NT2/D1 (cell line): ENCODE data around the gene C2orf42.

ENCODE experiments used
- DNase-seq: peaks from one replicate; pipeline ENCODE4 v3.0.0-alpha.2; 2011; ENCODE audit warnings: low read depth, low spot score
- H3K27me3 ChIP-seq: 2 replicates; pipeline ENCODE4 v1.6.0; 2011; ENCODE audit warnings: mild to moderate bottlenecking; ENCODE audit not compliant: insufficient read length, insufficient read depth
- H3K36me3 ChIP-seq: 2 replicates; pipeline ENCODE4 v1.6.1; 2011; ENCODE audit warnings: mild to moderate bottlenecking, low read length, mixed read lengths; ENCODE audit not compliant: insufficient read depth, insufficient read length
- H3K4me1 ChIP-seq: 2 replicates; pipeline ENCODE4 v1.5.1; 2011; ENCODE audit not compliant: insufficient read depth, insufficient read length
- H3K4me3 ChIP-seq: 2 replicates; pipeline ENCODE4 v1.5.1; 2011; ENCODE audit warnings: low read depth; ENCODE audit not compliant: insufficient read length
- H3K9ac ChIP-seq: 2 replicates; pipeline ENCODE4 v1.6.0; 2011; ENCODE audit warnings: low read depth; ENCODE audit not compliant: insufficient read length
- H3K9me3 ChIP-seq: 2 replicates; pipeline ENCODE4 v1.5.1; 2011; ENCODE audit warnings: mild to moderate bottlenecking, low read length; ENCODE audit not compliant: insufficient read depth
- SUZ12 ChIP-seq: IDR thresholded peaks from 2 replicates; pipeline ENCODE4 v1.6.1; 2011; ENCODE audit not compliant: insufficient read length, insufficient read depth; ENCODE audit errors: extremely low read depth
- YY1 ChIP-seq: IDR thresholded peaks from 2 replicates; pipeline ENCODE4 v1.6.1; 2011; ENCODE audit not compliant: insufficient read length, insufficient read depth
- ZNF274 ChIP-seq: IDR thresholded peaks from 2 replicates; pipeline ENCODE4 v1.6.1; 2011; ENCODE audit warnings: mild to moderate bottlenecking, low read depth, low read length

Gene C2orf42

DNA sequence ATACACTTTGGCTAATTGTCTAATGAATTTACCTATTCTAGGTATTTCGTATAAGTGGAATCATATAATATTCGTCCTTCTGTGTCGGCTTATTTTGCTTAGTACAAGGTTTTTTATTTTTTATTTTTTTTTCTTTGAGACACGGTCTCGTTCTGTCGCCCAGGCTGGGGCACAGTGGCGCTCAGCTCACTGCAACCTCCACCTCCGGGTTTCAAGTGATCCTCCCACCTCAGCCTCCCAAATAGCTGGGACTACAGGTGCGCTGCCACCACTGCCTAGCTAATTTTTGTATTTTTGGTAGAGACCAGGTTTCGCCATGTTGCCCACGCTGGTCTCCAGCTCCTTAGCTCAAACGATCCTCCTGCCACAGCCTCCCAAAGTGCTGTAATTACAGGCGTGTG lies 65.3 kb downstream of the C2orf42 start:
- H3K36me3 ChIP-seq, result no peaks in the 10 kb centered on the region
- no peaks in the 10 kb centered on the region for H3K4me1 ChIP-seq
- no peak for DNase-seq
- H3K4me3 ChIP-seq, result peak overlapping the region; percentile 69
- H3K9ac ChIP-seq, result peak overlapping the region; percentile 93
- no peaks in the 10 kb centered on the region for H3K9me3 ChIP-seq
- TF ChIP-seq YY1, result no peak
- no peak for TF ChIP-seq SUZ12
- no peak for TF ChIP-seq ZNF274
- no peaks in the 10 kb centered on the region for H3K27me3 ChIP-seq

DNA sequence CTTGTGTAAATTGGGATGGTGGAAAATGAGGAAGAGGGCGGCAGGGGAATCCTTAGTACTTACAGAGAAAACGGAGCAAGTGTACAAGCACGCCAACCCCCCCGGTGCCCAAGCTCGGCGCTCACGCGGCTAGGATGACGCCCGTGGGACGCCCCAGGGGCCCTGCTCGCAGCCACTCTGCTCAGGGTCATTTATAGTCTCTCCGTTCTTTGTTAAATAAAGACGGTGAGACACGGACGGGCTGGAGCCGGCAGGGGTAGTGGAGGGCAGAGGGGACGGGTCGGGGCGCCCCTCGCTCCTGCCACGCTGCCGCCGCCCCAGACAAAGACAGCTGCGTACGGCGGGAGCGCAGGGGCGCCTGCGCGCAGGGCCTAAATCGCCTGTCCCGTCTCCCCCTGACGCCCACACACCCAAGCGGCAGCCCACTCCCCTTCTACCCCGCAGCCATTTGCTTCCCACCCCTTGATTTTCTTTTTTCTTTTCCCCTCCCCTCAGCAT lies 65.8 kb downstream of the C2orf42 start:
- no peaks in the 10 kb centered on the region for H3K27me3 ChIP-seq
- no peak for TF ChIP-seq ZNF274
- no peaks in the 10 kb centered on the region for H3K9me3 ChIP-seq
- H3K4me3 ChIP-seq, result peak overlapping the region; percentile 69
- no peak for DNase-seq
- no peaks in the 10 kb centered on the region for H3K36me3 ChIP-seq
- no peaks in the 10 kb centered on the region for H3K4me1 ChIP-seq
- peak overlapping the region; percentile 93 for H3K9ac ChIP-seq

DNA sequence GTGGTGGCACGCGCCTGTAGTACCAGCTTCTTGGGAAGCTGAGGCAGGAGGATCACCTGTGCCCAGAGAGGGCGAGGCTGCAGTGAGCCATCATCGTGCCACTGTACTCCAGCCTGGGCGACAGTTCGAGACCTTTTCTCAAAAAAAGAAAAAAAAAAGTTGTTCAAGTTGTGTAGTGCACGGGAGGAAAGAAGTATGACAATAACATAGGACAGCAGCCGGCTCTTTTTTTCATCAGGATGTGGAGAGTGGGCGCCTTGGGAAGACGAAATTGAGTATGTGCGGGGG lies 67.0 kb downstream of the C2orf42 start:
- Histone ChIP-seq H3K9me3 (no peaks in the 10 kb centered on the region), H3K27me3 (no peaks in the 10 kb centered on the region), H3K4me3 (peak overlapping the region; percentile 58), H3K4me1 (no peaks in the 10 kb centered on the region), H3K36me3 (no peaks in the 10 kb centered on the region), H3K9ac (peak overlapping the region; percentile 86)
- TF ChIP-seq SUZ12 (no peak), YY1 (no peak), ZNF274 (no peak)
- DNase-seq, result no peak

- peak overlapping the region; percentile 58 for H3K4me3 ChIP-seq
- no peak for TF ChIP-seq YY1
- no peak for TF ChIP-seq ZNF274
- TF ChIP-seq SUZ12, result no peak
- no peaks in the 10 kb centered on the region for H3K36me3 ChIP-seq
- no peaks in the 10 kb centered on the region for H3K4me1 ChIP-seq
- peak overlapping the region; percentile 86 for H3K9ac ChIP-seq
- H3K9me3 ChIP-seq, result no peaks in the 10 kb centered on the region
- H3K27me3 ChIP-seq, result no peaks in the 10 kb centered on the region
- DNase-seq, result peak; percentile 87
These were observed 67.6 kb downstream of the C2orf42 start for GRCh38 chr2:70123051-70123828.

GRCh38 chr2:70122470-70122869 lies 68.3 kb downstream of the C2orf42 start:
- Histone ChIP-seq H3K27me3 (no peaks in the 10 kb centered on the region), H3K9ac (no peak overlapping the region), H3K9me3 (no peaks in the 10 kb centered on the region), H3K4me1 (no peaks in the 10 kb centered on the region), H3K36me3 (no peaks in the 10 kb centered on the region), H3K4me3 (no peak overlapping the region)
- no peak for DNase-seq
- TF ChIP-seq ZNF274 (no peak), YY1 (no peak), SUZ12 (no peak)

GRCh38 chr2:70121627-70122372 lies 69.0 kb downstream of the C2orf42 start:
- Histone ChIP-seq H3K9me3 (no peaks in the 10 kb centered on the region), H3K4me1 (no peaks in the 10 kb centered on the region)

GRCh38 chr2:70118798-70119454 lies 71.9 kb downstream of the C2orf42 start:
- Histone ChIP-seq H3K9ac (peak overlapping the region; percentile 37), H3K4me1 (no peaks in the 10 kb centered on the region), H3K4me3 (no peak overlapping the region), H3K36me3 (no peaks in the 10 kb centered on the region), H3K9me3 (no peaks in the 10 kb centered on the region), H3K27me3 (no peaks in the 10 kb centered on the region)
- TF ChIP-seq ZNF274 (no peak), YY1 (no peak), SUZ12 (no peak)
- DNase-seq, result peak; percentile 79

More at GRCh38 chr2:70121627-70122372, 69.0 kb downstream of the C2orf42 start:
- Histone ChIP-seq H3K9ac (no peak overlapping the region), H3K27me3 (no peaks in the 10 kb centered on the region), H3K4me3 (no peak overlapping the region), H3K36me3 (no peaks in the 10 kb centered on the region)
- no peak for DNase-seq
- TF ChIP-seq SUZ12 (no peak), ZNF274 (no peak), YY1 (no peak)
